GM10847 (cell line): ENCODE data around the gene MMP20.

Source experiments
- POLR2A ChIP-seq: IDR thresholded peaks from 2 replicates; pipeline ENCODE4 v1.6.1; 2011; ENCODE audit not compliant: insufficient read length; ENCODE audit errors: extremely low read depth

The MMP20 gene

GRCh38 chr11:102625177-102625576, at the start of gene MMP20:
Gene MMP20 (minus strand): TSS chr11:102625332. CDS start chr11:102625319, 13 bp downstream.
- no peak for TF ChIP-seq POLR2A

DNA sequence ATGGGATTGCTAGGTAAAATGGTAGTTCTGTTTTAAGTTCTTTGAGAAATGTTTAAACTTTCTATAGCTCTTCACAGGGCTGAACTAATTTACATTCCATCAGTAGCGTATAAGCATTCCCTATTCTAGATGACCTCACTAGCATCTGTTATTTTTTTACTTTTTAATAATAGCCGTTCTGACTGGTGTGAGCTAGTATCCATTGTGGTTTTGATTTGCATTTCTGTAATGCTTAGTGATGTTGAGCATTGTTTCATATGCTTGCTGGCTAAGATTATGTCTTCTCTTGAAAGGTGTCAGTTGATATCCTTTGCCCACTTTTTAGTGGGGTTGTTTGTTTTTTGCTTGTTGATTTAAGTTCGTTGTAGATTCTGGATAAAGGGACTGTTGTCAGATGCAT, 44.5 kb upstream of the MMP20 start:
- no peak for TF ChIP-seq POLR2A

GRCh38 chr11:102666331-102666957, 41.3 kb upstream of the MMP20 start:
- TF ChIP-seq POLR2A: no peak

- TF ChIP-seq POLR2A: no peak
These were observed 39.0 kb upstream of the MMP20 start for GRCh38 chr11:102664001-102664752.

DNA sequence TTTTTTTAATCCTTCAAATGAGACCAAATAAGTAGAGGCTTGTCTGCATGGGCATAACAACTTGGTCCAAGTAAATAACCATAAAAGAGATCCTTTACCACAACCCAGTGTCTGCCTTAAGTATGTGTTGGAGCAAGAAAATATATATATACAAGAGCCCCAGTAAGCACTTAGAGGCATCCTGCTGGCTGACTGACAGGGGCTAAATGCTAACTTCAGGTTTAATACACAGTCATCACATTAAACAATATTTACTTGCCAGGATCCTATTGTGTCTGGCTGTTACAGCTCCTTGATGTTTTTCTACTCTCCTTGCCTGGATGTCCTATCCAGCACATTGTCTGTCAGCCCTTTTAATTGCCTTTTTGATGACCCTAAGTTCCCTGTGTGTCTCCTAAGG, 37.5 kb upstream of the MMP20 start:
- TF ChIP-seq POLR2A: no peak

DNA sequence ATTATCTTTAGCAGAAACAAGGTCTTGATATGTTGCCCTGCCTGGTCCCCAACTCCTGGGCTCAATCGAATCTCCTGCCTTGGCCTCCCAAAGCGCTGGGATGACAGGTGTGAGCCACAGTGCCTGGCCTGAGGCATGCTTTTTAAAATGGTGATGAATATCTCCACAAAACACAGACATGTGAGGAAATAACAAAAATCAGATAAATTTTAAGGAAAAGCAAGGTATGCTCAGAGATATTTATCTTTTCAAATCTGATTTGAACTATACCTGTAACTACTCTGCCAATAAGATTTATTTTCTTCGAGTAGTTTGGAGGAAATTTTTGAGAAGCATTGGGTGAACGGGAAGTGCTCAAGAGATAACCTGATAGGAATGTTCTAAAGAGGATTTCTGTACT, 35.9 kb upstream of the MMP20 start:
- TF ChIP-seq POLR2A: no peak

GRCh38 chr11:102656528-102656927, 31.4 kb upstream of the MMP20 start:
- no peak for TF ChIP-seq POLR2A

GRCh38 chr11:102655547-102655946, 30.4 kb upstream of the MMP20 start:
- TF ChIP-seq POLR2A: no peak

GRCh38 chr11:102654761-102655160, 29.6 kb upstream of the MMP20 start:
- TF ChIP-seq POLR2A: no peak

- no peak for TF ChIP-seq POLR2A
These were observed 28.7 kb upstream of the MMP20 start for GRCh38 chr11:102653744-102654291.

GRCh38 chr11:102647430-102647829, 22.3 kb upstream of the MMP20 start:
- no peak for TF ChIP-seq POLR2A

GRCh38 chr11:102643941-102644340, 18.8 kb upstream of the MMP20 start:
- no peak for TF ChIP-seq POLR2A

GRCh38 chr11:102640946-102641345, 15.8 kb upstream of the MMP20 start:
- TF ChIP-seq POLR2A: no peak

GRCh38 chr11:102639656-102640055, 14.5 kb upstream of the MMP20 start:
- TF ChIP-seq POLR2A: no peak

DNA sequence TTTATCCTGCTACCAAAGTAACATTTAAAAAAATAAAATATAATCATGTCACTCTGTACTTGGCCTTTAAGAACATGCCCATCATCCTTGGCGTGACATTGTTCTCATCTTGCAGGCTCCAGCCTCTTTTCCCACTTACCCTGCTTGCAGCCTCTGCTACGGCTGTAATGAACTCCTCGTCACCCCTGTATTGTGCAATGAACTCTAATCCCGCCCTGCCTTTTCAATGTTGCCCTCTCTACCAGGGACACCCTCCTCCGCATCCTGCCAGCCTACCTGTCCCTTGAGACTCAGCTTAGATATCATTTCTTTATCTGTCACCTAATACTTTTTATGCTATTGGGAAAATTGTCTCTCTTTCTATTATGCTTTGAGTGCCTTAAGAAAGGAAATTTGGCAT, 12.6 kb upstream of the MMP20 start:
- TF ChIP-seq POLR2A: no peak

DNA sequence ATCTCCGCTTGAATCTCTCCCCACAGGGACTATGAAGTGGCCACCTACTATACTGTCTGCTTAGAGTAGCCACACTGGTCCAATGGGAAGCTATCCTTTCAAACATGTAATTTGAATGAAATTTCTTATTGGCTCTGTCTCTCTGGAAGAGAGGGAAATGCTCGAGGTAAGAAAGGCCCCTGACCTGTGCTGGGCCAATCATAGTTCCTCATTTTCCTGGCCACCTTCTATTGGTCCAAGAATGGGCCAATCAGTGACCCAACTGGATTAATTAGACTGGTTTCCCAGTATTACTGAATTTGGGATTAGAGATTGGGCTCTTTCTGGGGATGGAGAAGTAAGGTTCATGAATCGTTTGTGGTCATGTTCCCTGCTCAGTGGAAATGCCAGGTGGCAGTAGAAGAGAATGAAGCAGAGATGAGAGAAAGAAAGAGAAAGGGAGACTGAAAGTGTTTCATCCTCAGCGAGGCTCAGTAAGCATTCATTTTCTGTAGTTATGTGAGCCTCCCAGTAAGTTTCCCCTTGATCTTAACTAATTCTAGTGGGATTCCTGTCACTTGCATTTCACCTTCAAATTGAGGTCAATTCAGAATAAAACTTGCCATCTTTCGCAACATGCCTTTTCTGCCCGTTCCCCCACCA, 8.4 kb upstream of the MMP20 start:
- no peak for TF ChIP-seq POLR2A
